ENCODE measurements around the gene CYB5A.

DNA sequence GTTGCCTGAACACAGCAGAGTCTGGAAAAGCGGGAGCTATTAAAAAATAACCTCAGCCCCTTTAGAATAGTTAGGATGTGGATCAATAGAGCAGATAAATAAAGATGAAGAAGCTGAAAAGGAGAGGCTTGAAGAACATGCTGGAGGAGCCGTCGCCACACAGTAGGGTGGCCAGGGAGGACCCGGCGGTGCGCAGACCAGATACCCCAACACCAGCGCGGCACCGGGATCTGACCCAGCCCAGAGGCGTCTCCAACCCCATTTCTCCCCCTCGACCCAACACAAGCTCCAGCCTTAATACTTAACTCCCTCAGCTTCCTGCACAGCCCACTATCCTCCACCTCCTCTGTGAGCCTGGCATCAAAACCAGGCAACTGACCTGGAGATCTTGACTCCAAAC, 16.0 kb downstream of the CYB5A start:
- TF ChIP-seq POLR2A (IDR thresholded peaks at IDR 0.05), result no peak
- TF ChIP-seq, protein P1, sequence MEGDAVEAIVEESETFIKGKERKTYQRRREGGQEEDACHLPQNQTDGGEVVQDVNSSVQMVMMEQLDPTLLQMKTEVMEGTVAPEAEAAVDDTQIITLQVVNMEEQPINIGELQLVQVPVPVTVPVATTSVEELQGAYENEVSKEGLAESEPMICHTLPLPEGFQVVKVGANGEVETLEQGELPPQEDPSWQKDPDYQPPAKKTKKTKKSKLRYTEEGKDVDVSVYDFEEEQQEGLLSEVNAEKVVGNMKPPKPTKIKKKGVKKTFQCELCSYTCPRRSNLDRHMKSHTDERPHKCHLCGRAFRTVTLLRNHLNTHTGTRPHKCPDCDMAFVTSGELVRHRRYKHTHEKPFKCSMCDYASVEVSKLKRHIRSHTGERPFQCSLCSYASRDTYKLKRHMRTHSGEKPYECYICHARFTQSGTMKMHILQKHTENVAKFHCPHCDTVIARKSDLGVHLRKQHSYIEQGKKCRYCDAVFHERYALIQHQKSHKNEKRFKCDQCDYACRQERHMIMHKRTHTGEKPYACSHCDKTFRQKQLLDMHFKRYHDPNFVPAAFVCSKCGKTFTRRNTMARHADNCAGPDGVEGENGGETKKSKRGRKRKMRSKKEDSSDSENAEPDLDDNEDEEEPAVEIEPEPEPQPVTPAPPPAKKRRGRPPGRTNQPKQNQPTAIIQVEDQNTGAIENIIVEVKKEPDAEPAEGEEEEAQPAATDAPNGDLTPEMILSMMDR (IDR thresholded peaks at IDR 0.05), result no peak
